ENCODE measurements around the gene NT5C1B.
A peak's percentile ranks its signal among the peaks of the same experiment; 100 is the strongest.

The NT5C1B gene

DNA sequence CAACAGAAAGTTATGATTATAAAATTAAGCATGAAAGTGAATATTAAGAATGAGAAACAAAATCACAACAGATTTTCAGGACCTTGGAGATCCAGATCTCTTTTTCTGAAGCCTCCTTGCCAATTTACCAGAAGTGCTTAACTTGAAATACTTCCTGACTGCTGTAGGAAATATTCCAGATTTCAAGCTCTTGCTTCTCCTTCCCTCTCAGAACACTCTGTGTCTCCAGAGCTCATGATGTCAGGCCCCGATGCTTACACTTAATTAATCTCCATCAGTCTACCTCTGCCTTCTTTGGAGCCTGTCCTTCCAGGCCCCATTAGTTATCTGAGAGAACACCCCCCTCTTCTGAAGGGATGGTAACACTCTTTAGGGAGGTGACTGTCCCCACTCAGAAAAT is 20.7 kb upstream of the NT5C1B start:
- Mint-ChIP-seq H3K4me3 (no peak overlapping the region), H3K27ac (no peak overlapping the region), H3K4me1 (peaks cover 5% of the 10 kb centered on the region), H3K36me3 (ENCODE audit: low read depth) (no peaks in the 10 kb centered on the region), H3K9me3 (no peaks in the 10 kb centered on the region), H3K27me3 (ENCODE audit: low read depth) (no peaks in the 10 kb centered on the region)
- TF ChIP-seq CTCF (IDR thresholded peaks at IDR 0.05; ENCODE audit: unreplicated experiment in 3 of 3) = no peak

DNA sequence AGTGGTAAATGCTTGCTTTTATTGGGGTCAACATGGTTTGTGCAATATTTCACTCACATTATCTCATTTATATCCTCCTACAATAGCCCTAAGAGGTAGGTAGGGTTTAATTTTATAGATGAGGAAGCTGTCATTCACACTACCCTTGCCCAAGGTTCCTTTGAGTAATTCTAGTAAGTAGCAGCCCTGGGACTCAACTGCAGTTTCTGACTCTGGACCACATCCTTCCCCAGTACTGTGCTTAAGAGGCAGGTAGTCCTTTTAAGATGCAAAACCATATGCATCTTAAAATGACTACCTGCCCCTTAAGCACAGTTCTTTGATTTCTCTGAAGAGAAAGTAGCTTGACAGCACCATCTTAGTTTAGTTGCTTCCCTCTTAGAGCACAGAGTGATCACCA is 15.7 kb upstream of the NT5C1B start:
- H3K27me3 Mint-ChIP-seq (ENCODE audit: low read depth) = no peaks in the 10 kb centered on the region
- H3K4me3 Mint-ChIP-seq = no peak overlapping the region
- H3K27ac Mint-ChIP-seq = no peak overlapping the region
- no peak for TF ChIP-seq CTCF (IDR thresholded peaks at IDR 0.05; ENCODE audit: unreplicated experiment in 3 of 3)
- H3K36me3 Mint-ChIP-seq (ENCODE audit: low read depth) = no peaks in the 10 kb centered on the region
- H3K4me1 Mint-ChIP-seq = peaks cover 11% of the 10 kb centered on the region
- H3K9me3 Mint-ChIP-seq = no peaks in the 10 kb centered on the region

DNA sequence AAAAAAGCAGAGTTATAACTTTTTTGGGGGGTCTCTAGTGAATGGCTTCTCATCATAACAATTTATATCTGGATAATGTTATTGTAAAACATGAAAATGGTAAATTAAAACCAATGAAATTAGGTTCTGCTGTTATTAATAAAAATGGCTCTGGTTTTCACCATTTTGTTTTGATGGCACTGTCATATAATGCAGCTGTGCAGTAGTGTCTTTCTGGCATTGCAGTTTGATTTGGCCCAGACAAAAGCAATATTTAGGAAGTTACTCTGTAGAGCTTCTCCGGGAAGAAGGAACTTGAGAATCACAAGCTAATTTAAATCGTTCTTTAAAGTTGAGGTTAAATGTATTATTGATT is 15.1 kb upstream of the NT5C1B start:
- no peak for TF ChIP-seq CTCF (IDR thresholded peaks at IDR 0.05; ENCODE audit: unreplicated experiment in 3 of 3)
- Mint-ChIP-seq H3K36me3 (ENCODE audit: low read depth) (no peaks in the 10 kb centered on the region), H3K4me3 (no peak overlapping the region), H3K9me3 (no peaks in the 10 kb centered on the region), H3K27me3 (ENCODE audit: low read depth) (no peaks in the 10 kb centered on the region), H3K4me1 (peaks cover 11% of the 10 kb centered on the region), H3K27ac (peak overlapping the region in 2 of 3 experiments; percentile 5 to 7)

DNA sequence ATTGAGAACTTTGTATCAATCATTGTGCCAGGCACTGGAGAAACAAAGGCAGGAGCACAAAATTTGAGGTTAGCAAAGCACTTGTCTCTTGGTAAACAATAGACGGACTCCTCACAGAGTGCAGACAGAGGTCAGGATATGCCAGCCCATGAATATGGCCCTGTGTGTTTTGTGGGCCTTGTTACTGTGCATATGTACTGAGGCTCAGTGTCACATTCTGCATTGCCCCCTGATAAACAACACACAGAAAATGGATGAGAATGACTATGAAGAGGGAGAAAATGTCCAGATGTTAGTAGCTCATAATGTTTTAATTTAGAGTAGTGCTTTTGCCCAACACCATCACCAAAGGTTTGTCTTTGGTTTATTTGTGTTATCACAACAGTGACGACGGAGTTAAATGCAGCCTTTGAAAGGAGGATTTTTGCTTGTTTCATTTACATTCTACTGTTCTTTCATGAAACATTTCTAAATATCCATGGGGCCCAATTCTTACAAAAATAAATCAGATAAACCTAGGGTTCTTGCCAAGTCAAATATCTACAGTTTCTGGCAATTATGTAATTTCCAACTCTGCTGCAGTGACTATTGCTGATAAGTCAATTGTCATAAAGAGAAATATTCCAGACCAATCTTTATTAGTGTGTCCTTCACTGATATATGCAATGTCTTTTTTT is 14.6 kb upstream of the NT5C1B start:
- Mint-ChIP-seq H3K4me3 (no peak overlapping the region), H3K4me1 (peaks cover 11% of the 10 kb centered on the region), H3K27ac (peak overlapping the region in 1 of 3 experiments; percentile 5), H3K27me3 (ENCODE audit: low read depth) (no peaks in the 10 kb centered on the region), H3K36me3 (ENCODE audit: low read depth) (no peaks in the 10 kb centered on the region), H3K9me3 (no peaks in the 10 kb centered on the region)
- TF ChIP-seq CTCF (IDR thresholded peaks at IDR 0.05; ENCODE audit: unreplicated experiment in 3 of 3) = no peak

GRCh38 chr2:18602298-18602697 is 12.9 kb upstream of the NT5C1B start:
- Mint-ChIP-seq H3K36me3 (ENCODE audit: low read depth) (no peaks in the 10 kb centered on the region), H3K27me3 (ENCODE audit: low read depth) (no peaks in the 10 kb centered on the region), H3K4me3 (no peak overlapping the region), H3K27ac (no peak overlapping the region), H3K9me3 (no peaks in the 10 kb centered on the region), H3K4me1 (peaks cover 11% of the 10 kb centered on the region)
- TF ChIP-seq CTCF (IDR thresholded peaks at IDR 0.05; ENCODE audit: unreplicated experiment in 3 of 3) = no peak

GRCh38 chr2:18600255-18600613 is 10.9 kb upstream of the NT5C1B start:
- Mint-ChIP-seq H3K4me1 (peaks cover 11% of the 10 kb centered on the region), H3K27me3 (ENCODE audit: low read depth) (no peaks in the 10 kb centered on the region), H3K4me3 (no peak overlapping the region), H3K9me3 (no peaks in the 10 kb centered on the region), H3K36me3 (ENCODE audit: low read depth) (no peaks in the 10 kb centered on the region), H3K27ac (no peak overlapping the region)
- TF ChIP-seq CTCF (IDR thresholded peaks at IDR 0.05; ENCODE audit: unreplicated experiment in 3 of 3) = no peak
